Ishikawa (cell line): ENCODE data around the gene PLPP7.

ENCODE experiments used
- CEBPB ChIP-seq: IDR thresholded peaks from 2 replicates; pipeline ENCODE4 v1.6.1; 2012
- CREB1 ChIP-seq: IDR thresholded peaks from 2 replicates; pipeline ENCODE4 v1.6.1; 2012; ENCODE audit warnings: low read depth
- EGR1 ChIP-seq: IDR thresholded peaks from 2 replicates; pipeline ENCODE4 v1.6.1; 2012
- EP300 ChIP-seq: IDR thresholded peaks from 2 replicates; pipeline ENCODE4 v1.6.1; 2012; ENCODE audit warnings: borderline replicate concordance
- FOXM1 ChIP-seq: IDR thresholded peaks from 2 replicates; pipeline ENCODE4 v1.6.1; 2012; ENCODE audit warnings: low read depth, borderline replicate concordance
- NFIC ChIP-seq: IDR thresholded peaks from 2 replicates; pipeline ENCODE4 v1.6.1; 2012
- RAD21 ChIP-seq: IDR thresholded peaks from 2 replicates; pipeline ENCODE4 v1.6.1; 2012; ENCODE audit warnings: low read depth
- TAF1 ChIP-seq: IDR thresholded peaks from 2 replicates; pipeline ENCODE4 v1.6.1; 2012; ENCODE audit warnings: low read depth, mild to moderate bottlenecking
- TCF12 ChIP-seq: IDR thresholded peaks from 2 replicates; pipeline ENCODE4 v1.6.1; 2012; ENCODE audit warnings: low read depth
- TEAD4 ChIP-seq: IDR thresholded peaks from 2 replicates; pipeline ENCODE4 v1.6.1; 2012
- USF1 ChIP-seq: IDR thresholded peaks from 2 replicates; pipeline ENCODE4 v1.6.1; 2012
- YY1 ChIP-seq: IDR thresholded peaks from 2 replicates; pipeline ENCODE4 v1.6.1; 2012; ENCODE audit warnings: low read depth
- ZBTB7A ChIP-seq: IDR thresholded peaks from 2 replicates; pipeline ENCODE4 v1.6.1; 2012; ENCODE audit warnings: low read depth
- TF ChIP-seq, protein P1 (sequence below): IDR thresholded peaks from 2 replicates; pipeline ENCODE4 v1.6.1; 2012
- TF ChIP-seq, protein P2 (sequence below): IDR thresholded peaks from 2 replicates; pipeline ENCODE4 v1.6.1; 2012; ENCODE audit warnings: low read depth, mild to moderate bottlenecking

The PLPP7 gene

DNA sequence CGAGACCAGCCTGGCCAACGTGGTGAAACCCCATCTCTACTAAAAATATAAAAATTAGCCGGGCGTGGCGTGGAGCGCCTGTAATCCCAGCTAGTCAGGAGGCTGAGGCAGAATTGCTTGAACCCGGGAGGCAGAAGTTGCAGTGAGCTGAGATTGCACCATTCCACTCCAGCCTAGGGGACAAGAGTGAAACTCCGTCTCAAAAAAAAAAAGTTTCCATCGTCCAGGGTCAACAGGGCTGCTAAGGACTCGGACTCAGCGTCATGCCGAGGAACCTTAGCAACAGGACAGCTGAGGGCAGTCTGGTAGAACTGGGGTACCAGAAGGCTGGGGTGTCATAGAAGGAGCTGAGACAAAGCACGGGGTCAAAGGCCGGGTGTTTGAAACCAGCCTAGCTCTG lies 34.9 kb upstream of the PLPP7 start:
- TF ChIP-seq NFIC (no peak), YY1 (no peak), CEBPB (no peak), FOXM1 (no peak), EP300 (no peak), TCF12 (no peak), EGR1 (no peak), ZBTB7A (no peak), TEAD4 (no peak), CREB1 (no peak), RAD21 (no peak), USF1 (no peak), TAF1 (no peak)
- TF ChIP-seq, protein P1, sequence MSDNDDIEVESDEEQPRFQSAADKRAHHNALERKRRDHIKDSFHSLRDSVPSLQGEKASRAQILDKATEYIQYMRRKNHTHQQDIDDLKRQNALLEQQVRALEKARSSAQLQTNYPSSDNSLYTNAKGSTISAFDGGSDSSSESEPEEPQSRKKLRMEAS: no peak
- TF ChIP-seq, protein P2, sequence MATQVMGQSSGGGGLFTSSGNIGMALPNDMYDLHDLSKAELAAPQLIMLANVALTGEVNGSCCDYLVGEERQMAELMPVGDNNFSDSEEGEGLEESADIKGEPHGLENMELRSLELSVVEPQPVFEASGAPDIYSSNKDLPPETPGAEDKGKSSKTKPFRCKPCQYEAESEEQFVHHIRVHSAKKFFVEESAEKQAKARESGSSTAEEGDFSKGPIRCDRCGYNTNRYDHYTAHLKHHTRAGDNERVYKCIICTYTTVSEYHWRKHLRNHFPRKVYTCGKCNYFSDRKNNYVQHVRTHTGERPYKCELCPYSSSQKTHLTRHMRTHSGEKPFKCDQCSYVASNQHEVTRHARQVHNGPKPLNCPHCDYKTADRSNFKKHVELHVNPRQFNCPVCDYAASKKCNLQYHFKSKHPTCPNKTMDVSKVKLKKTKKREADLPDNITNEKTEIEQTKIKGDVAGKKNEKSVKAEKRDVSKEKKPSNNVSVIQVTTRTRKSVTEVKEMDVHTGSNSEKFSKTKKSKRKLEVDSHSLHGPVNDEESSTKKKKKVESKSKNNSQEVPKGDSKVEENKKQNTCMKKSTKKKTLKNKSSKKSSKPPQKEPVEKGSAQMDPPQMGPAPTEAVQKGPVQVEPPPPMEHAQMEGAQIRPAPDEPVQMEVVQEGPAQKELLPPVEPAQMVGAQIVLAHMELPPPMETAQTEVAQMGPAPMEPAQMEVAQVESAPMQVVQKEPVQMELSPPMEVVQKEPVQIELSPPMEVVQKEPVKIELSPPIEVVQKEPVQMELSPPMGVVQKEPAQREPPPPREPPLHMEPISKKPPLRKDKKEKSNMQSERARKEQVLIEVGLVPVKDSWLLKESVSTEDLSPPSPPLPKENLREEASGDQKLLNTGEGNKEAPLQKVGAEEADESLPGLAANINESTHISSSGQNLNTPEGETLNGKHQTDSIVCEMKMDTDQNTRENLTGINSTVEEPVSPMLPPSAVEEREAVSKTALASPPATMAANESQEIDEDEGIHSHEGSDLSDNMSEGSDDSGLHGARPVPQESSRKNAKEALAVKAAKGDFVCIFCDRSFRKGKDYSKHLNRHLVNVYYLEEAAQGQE: no peak

- no peak for TF ChIP-seq TEAD4
- no peak for TF ChIP-seq CEBPB
- TF ChIP-seq, protein P2: no peak
- no peak for TF ChIP-seq NFIC
- no peak for TF ChIP-seq EGR1
- no peak for TF ChIP-seq TCF12
- no peak for TF ChIP-seq USF1
- TF ChIP-seq TAF1: no peak
These were observed 33.8 kb upstream of the PLPP7 start for GRCh38 chr9:131255676-131256197.

DNA sequence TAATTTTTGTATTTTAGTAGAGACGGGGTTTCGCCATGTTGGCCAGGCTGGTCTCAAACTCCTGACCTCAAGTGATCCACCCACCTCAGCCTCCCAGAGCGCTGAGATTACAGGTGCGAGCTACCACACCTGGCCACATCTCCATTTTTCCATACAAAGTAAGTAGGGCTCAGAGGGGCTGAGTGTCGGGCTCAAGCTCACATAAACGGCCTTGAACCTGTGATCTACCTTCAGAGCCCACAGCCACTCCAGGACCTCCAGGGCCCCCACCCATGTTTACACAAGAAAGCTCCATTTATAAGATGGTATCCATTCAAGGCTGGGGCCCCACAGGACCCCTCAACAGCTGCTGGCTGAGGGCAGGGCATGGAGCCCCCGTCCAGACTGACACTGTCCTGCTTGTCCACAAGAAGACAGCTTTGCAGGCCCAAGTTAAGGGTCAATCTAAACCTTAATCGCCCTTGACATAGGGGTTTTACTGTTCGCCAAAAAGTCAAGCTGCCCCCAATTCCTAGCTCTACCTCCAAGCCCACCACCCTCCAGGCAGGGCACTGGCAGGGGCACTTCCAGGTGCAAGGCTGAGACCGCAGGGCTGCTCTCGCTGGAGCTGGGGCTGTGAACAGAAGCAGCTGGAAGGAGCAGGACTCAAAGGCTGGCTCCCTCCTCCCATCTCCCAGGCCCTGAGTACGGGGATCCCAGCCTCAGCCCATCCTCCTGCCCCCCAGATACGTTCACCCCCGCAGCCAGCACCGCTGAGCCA lies 32.1 kb upstream of the PLPP7 start:
- TF ChIP-seq NFIC: no peak
- no peak for TF ChIP-seq ZBTB7A
- no peak for TF ChIP-seq YY1
- TF ChIP-seq EP300: no peak
- TF ChIP-seq, protein P2: no peak
- TF ChIP-seq FOXM1: no peak
- TF ChIP-seq CREB1: no peak
- TF ChIP-seq RAD21: no peak
- TF ChIP-seq, protein P1: no peak
- TF ChIP-seq TAF1: no peak
- TF ChIP-seq TCF12: no peak
- TF ChIP-seq EGR1: no peak
- no peak for TF ChIP-seq USF1
- no peak for TF ChIP-seq TEAD4
- no peak for TF ChIP-seq CEBPB

GRCh38 chr9:131258186-131258585 lies 31.3 kb upstream of the PLPP7 start:
- TF ChIP-seq TEAD4 (no peak), USF1 (no peak), FOXM1 (no peak), EP300 (no peak), TCF12 (no peak), CREB1 (no peak), CEBPB (no peak), ZBTB7A (no peak), YY1 (no peak), EGR1 (no peak)
- TF ChIP-seq, protein P2: no peak
